GM18499 (cell line): ENCODE results near the gene MDN1.
"Not testable (repeated sequence)": the region's sequence is repeated elsewhere in the genome, so short reads cannot be mapped to it uniquely, and the experiment has no call there.

Experiments used
- ATAC-seq: cut with Tn5 transposase; IDR thresholded peaks from one replicate; pipeline ENCODE4 v1.9.1; 2021; ENCODE audit warnings: moderate number of reproducible peaks; ENCODE audit not compliant: insufficient read depth, unreplicated experiment

Gene MDN1, protein sequence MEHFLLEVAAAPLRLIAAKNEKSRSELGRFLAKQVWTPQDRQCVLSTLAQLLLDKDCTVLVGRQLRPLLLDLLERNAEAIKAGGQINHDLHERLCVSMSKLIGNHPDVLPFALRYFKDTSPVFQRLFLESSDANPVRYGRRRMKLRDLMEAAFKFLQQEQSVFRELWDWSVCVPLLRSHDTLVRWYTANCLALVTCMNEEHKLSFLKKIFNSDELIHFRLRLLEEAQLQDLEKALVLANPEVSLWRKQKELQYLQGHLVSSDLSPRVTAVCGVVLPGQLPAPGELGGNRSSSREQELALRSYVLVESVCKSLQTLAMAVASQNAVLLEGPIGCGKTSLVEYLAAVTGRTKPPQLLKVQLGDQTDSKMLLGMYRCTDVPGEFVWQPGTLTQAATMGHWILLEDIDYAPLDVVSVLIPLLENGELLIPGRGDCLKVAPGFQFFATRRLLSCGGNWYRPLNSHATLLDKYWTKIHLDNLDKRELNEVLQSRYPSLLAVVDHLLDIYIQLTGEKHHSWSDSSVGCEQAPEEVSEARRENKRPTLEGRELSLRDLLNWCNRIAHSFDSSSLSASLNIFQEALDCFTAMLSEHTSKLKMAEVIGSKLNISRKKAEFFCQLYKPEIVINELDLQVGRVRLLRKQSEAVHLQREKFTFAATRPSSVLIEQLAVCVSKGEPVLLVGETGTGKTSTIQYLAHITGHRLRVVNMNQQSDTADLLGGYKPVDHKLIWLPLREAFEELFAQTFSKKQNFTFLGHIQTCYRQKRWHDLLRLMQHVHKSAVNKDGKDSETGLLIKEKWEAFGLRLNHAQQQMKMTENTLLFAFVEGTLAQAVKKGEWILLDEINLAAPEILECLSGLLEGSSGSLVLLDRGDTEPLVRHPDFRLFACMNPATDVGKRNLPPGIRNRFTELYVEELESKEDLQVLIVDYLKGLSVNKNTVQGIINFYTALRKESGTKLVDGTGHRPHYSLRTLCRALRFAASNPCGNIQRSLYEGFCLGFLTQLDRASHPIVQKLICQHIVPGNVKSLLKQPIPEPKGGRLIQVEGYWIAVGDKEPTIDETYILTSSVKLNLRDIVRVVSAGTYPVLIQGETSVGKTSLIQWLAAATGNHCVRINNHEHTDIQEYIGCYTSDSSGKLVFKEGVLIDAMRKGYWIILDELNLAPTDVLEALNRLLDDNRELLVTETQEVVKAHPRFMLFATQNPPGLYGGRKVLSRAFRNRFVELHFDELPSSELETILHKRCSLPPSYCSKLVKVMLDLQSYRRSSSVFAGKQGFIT (N-terminal part only)

DNA sequence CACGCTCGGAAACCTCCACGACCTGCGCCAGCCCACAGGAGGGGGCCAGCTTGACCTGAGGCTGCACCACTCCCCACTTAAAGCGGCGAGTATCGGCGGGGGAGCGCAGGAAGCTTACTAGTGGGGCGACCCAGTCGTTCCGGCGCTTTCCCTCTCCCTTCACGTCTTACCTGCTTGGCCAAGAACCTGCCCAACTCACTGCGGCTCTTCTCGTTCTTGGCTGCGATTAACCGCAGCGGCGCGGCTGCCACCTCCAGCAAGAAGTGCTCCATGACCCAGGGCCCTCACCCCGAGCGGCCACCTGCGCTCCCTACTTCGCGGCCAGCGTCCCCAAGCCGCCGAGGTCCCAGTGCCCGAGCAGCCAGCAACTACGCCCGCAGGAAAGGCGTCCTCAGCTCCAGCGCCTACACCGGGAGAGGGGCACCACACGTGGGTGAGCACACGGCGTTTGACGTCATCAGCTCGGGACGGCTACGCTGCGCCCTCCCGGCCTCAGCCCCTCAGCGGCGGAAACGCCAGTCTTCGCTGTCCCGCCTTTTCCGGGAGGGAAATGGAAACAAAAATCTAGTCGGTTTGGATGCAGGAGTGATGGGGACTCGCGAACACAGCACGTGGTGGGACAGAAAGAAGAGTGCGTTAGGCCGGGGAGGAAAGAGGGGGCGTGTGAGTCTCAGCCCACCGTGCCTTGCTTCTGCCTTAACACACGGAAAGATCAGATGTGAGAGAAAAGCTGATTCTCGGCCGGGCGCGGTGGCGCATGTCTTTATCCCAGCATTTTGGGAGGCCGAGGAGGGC is at the start of gene MDN1:
Gene MDN1, minus strand, starts transcription at position 459 of the 795 bp plus-strand sequence. Its CDS starts 187 bp downstream, at position 272.
- peak; percentile 68 for ATAC-seq

DNA sequence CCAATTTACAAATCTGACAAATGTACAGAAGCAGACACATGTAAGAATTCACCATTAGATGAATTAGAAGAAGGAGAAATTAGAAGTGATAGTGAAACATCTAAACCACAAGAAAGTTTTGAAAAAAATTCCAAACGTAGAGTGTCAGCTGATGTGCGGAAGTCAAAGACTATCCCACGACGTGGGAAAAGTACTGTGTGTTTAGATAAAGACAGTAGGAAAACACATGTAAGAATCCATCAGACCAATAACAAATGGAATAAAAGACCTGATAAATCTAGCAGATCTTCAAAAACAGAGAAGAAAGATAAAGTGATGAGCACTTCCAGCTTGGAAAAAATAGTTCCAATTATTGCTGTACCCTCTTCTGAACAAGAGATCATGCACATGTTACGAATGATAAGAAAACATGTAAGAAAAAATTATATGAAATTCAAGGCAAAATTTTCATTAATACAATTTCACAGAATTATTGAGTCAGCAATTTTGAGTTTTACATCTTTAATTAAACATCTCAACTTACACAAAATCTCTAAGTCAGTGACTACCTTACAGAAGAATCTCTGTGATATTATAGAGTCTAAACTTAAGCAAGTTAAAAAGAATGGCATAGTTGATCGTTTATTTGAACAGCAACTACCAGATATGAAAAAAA is 46.6 kb upstream of the MDN1 start:
- ATAC-seq: no peak

DNA sequence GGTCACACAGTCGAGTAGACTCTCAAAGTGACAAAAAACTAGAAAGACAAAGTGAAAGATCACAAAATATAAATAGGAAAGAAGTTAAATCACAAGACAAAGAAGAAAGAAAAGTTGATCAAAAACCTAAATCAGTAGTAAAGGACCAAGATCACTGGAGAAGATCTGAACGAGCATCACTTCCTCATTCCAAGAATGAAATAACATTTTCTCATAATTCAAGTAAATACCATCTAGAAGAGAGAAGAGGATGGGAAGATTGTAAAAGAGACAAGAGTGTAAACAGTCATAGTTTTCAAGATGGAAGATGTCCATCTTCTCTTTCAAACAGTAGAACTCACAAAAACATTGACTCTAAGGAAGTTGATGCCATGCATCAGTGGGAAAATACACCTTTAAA is 43.1 kb upstream of the MDN1 start:
- ATAC-seq: no peak

DNA sequence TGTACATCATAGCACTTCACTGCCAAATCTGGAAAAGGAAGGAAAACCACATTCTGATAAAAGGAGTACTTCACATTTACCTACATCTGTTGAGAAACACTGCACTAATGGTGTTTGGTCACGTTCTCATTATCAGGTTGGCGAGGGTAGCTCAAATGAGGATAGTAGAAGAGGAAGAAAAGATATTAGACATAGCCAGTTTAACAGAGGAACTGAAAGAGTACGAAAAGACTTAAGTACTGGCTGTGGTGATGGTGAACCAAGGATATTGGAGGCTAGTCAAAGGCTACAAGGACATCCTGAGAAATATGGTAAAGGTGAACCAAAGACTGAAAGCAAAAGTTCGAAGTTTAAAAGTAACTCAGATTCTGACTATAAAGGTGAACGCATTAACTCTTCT is 42.7 kb upstream of the MDN1 start:
- ATAC-seq: no peak

DNA sequence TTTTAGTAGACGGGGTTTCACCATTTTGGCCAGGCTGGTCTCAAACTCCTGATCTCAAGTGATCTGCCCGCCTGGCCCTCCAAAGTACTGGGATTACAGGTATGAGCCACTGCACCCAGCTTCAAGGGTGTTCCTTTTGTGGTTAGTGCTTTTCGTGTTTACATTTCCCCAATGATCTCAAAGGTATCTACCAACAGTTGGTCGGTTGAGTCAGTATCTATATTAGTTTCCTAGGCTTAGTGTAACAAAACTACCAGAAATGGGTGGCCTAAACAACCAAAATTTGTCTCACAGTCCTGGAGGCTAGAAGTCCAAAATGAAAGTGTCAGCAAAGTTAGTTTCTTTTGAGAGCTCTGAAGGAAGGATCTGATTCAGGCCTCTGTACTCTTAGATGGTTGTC is 40.1 kb upstream of the MDN1 start:
- ATAC-seq: no peak

DNA sequence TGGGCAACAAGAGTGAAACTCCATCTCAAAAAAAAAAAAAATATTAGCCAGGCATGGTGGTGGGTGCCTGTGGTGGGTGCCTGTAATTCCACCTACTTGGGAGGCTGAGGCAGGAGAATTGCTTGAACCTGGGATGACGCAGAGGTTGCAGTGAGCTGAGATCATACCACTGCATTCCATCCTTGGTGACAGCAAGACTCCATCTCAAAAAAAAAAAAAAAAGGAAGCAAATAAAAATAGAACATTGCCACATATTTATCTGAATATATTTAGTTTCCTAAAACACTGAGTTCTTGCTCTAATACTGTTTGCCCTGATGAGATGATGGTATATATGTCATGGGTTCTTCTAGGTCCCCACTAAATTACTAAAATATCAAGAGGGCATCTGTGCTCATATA is 38.4 kb upstream of the MDN1 start:
- ATAC-seq: no peak

DNA sequence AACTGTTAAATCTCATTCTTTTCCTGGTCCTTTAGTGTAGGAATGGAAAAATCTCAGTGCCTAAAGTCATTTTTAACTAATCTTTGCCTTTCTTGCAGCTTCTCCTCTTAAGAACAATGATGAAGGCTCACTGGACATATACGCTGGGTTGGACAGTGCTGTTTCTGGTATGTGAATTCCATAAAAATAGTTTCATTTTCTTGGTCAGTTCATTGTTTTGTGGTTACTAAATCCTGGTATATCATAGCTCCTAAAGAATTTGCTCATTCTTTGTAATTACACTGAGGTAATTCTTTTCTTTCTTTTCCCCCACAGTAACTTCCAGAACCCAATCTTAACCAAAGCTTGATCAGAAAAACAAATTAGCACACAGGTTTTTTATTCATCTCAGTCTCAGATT is 33.5 kb upstream of the MDN1 start:
- ATAC-seq: no peak

DNA sequence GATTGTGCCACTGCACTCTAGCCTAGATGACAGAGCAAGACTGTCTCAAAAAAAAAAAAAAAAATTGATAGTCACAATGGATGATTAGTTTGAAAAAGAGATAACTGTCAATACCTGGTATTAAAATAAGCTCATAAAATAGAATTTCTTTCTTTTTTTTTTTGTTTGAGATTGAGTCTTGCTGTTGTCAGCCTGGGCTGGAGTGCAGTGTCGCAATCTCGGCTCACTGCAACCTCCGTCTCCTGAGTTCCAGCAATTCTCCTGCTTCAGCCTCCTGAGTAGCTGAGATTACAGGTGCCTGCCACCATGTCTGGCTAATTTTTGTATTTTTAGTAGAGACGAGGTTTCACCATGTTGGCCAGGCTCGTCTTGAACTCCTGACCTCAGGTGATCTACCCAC is 27.9 kb upstream of the MDN1 start:
- ATAC-seq: not testable (repeated sequence)

DNA sequence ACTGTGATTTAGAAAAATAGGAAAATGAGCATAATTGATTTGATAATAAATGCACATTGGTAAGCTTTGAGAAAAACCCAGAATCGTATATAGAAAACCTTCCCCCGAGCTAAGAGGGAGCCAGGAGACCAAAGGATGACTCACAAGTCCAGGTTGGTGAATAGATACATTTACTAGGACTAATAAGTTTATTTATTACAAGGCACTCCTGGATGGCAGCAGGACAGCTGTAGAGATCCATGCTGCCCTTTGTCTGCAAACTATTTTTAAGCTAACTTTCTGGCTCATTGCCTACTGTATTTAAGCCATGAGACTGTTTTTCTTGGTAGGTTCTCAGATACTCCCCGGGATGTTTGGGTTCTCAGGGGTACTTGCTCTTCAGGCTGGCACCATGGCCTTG is 23.5 kb upstream of the MDN1 start:
- ATAC-seq: no peak

DNA sequence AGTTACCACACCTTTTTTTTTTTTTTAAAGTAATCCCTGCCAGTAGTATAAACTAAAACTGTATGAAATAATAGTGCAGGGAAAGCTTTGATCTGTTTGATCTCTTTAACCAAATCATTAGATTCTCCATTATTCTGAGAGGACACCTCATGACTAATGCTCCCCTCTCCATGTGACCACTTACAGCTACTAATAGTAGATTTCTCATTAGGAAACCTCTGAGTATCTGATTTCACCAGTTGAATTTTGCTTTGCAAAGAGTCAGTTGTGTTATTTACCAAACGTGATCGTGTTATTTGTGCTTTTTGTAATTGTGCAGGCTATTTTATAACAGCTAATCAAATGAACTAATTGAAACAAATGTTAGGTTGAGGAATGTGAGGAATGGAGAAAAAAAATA is 22.6 kb upstream of the MDN1 start:
- ATAC-seq: no peak

DNA sequence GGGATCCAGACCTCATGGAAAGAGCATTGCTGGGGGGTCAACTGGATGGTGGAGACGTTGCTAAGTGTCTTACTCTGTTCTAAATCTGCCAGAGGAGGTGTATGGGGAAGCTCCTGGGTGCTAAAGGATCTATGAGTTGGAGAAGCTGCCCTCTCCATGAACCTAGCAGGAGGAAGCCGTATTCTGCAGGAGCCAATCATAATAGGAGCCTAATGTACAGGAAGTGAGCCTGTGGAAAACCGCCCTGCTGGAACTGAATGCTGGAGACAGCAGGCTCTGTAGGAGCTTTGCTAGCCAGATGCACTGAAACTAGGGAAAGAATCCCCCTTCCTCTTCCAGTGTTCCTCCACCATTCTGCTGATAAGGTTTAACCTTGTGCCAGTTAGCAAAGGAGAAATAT is 20.9 kb upstream of the MDN1 start:
- no peak for ATAC-seq

DNA sequence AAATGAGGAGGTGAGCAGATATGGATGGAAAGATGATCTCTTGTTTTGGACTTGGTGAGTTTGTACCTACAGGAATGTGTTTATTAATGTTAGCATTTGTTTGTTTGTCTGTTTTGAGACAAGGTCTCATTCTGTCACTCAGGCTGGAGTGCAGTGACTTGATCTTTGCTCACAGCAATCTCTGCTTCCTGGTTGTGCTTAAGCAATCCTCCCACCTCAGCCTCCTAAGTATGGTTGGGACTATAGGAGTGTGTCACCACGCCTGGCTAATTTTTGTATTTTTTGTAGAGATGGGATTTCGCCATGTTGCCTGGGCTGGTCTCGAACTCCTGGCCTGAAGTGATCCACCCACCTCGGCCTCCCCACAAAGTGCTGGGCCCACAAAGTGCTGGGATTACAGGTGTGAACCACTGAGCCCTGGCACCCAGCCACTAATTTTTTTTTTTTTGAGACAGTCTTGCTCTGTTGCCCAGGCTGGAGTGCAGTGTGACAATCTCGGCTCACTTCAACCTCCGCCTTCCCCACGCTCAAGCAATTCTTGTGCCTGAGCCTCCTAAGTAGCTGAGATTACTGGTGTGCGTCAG is 17.1 kb upstream of the MDN1 start:
- no peak for ATAC-seq

DNA sequence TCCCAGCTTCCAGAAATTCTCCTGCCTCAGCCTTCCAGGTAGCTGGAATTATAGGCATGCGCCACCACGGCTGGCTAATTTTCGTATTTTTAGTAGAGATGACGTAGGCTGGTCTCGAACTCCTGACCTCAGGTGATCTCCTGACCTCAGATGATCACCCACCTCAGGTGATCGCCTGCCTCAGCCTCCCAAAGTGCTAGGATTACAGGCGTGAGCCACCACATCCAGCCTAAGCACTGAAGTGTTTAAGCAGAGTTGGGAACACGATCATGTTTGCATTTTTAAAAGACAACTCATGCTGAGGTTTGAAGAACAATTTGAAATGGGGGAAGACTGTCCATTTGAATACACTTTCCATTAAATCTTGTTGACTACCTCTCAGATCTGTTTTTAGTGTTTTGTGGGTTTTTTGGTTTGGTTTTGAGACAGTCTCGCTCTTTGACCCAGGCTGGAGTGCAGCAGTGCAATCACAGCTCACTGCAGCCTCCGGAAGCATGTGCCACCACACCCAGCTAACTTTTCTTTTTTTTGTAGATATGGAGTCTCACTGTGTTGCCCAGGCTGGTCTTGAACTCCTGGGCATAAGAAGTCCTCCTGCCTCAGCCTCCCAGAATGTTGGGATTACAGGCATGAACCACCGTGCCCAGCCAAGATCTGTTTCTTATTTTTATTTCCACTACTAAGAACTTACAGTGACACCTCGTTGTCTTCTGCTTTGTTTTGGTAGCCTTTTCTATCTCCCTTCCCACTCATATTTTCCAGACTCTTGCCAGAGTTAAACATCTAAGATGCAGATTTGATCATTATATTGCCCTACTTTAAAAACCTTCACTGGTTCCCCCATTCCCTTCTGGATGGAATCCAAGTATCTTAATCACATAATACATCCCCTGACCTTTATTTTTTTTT is 15.5 kb upstream of the MDN1 start:
- ATAC-seq: peak; percentile 99

DNA sequence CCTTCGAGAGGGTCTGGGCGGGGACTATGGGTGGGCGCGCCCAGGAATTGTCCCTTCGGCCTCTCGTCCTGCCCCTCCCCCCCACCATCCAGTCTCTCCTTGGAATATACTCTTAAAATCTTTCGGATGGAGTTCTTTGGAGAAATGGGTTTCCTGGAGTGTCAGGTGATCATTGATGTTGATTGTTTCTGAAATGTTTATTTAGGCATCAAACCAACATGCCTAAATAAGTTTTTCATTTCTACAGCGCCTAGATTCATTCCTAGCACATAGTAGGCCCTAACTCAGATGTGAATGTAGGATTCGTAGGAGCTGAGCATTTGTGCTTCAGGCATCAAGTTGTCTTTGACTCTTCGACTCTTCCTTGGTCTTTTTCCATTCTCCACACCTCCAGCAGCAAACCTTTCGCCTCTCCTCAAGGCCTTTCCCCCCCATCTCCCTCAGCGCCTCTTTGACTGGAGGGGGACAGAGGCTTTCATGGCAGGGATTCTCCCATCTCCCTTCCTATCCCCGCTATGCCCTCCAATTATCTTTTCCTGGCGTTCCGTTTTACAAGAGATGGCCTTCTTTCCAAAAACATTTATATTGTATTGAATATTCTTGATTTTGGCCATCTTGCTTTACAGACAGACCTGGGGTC is 10.7 kb upstream of the MDN1 start:
- no peak for ATAC-seq

DNA sequence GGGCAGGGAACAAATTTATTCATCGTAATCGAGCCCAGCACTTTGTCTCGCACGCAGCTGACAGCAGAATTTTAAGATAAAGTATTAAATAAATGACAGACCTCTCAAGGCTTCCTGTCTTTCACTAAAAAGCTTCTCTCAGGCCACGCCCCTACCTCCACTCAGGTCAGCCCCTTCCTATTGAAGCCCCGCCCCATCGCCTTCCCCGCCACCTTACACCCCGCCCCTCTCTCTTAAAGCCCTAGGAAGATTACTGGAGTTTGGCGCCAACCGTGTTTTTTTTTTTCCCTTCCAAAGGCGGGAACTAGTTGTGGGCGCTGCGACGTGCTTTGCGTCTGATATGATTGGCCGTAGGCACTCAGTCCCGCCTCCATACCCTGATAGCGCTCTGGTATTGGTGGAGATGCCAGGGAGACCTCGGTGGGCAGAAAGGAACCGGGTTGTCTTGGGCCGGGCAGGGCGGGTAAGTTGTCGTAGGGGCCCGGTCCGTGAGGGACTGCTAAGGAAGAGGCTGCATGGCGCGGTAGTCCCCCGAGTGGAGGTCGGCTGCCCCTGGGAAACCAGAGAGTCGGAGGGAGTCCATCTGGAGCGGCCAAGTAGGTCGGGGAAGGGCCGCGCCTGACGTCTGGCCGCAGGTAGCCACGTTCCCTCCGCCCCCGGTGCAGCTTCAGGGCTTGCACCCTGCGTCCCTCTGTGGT is 10.0 kb upstream of the MDN1 start, which contains the start of gene CASP8AP2:
Gene CASP8AP2, plus strand, starts transcription at position 409 of the 698 bp plus-strand sequence.
- ATAC-seq: peak; percentile 96

DNA sequence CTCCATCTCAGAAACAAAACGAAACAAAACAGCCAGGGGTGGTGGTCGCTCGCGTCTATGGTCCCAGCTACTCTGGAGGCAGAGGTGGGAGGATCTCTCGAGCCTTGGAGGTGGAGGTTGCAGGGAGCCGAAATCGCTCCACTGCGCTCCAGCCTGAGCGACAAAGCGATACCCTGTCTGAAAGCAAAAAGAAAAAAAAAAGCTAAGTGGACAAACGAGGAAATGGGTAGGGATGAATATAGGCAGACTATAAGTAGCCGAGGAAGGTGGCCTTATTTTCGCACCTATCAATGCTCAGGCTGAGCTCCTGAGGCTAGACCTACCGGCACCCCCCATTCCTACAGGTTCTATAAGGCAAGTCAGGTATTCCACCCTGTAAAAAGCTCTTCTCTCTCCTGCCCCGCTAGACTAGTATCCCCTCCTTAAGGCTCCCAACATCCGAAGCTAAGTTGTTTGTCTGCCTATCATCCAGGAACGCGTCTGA is 9.4 kb upstream of the MDN1 start:
- ATAC-seq: peak; percentile 30
